Fibroblast of gingiva (primary cell): ENCODE data around the gene LIMD2.
"Not testable (repeated sequence)": the region's sequence is repeated elsewhere in the genome, so short reads cannot be mapped to it uniquely, and the experiment has no call there.

Experiments
- DNase-seq: peaks from one replicate; pipeline ENCODE4 v3.0.0-alpha.2; 2011; ENCODE audit warnings: low read depth

The LIMD2 gene

DNA sequence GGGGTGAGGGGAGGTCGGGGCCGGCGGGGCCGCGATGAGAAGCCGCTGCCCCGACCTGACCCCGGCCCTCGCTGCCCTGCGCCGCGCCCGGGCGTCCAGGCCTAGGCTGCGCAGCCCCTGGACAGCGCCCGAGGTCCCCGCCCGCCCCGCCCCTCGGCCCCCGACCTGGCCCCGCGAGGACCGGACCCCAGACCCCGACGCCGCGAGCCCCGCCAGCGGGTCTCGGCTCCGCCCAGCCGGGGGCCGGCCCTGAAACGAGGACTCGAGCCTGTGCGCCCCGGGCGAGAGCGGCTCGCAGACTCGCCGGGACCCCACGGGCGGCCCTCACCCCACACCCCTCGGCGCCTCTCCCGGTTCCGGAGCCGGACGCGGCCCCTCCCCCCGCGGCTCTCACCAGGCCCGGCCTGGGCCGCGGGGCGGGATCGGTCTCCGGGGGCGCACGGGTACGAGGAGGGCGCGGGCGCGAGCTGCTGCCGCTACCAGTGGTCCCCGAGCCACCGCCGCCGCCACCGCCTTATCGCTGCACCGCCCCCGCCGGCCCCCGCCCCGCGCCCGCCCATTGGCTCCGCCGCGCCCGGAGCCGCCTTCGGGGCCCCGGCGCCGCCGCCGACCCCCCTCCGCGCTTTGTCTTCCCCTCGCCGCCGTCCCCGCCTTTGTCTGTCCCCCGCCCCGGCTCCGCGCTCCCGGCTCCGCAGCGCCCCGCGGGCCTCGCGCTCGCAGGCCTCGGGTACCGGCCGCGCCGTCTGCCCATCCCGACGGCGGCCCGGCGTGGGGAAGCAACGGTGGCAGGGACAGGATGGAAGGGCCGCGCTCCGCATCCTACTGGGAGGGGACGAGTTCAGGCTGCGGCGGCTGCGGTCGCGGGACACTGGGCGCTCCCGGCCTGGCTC is at the start of gene LIMD2:
TSS of gene LIMD2 (minus strand) at position 488 of the 890 bp plus-strand sequence. CDS start 827 bp downstream, outside the sequence.
- DNase-seq, result no peak

DNA sequence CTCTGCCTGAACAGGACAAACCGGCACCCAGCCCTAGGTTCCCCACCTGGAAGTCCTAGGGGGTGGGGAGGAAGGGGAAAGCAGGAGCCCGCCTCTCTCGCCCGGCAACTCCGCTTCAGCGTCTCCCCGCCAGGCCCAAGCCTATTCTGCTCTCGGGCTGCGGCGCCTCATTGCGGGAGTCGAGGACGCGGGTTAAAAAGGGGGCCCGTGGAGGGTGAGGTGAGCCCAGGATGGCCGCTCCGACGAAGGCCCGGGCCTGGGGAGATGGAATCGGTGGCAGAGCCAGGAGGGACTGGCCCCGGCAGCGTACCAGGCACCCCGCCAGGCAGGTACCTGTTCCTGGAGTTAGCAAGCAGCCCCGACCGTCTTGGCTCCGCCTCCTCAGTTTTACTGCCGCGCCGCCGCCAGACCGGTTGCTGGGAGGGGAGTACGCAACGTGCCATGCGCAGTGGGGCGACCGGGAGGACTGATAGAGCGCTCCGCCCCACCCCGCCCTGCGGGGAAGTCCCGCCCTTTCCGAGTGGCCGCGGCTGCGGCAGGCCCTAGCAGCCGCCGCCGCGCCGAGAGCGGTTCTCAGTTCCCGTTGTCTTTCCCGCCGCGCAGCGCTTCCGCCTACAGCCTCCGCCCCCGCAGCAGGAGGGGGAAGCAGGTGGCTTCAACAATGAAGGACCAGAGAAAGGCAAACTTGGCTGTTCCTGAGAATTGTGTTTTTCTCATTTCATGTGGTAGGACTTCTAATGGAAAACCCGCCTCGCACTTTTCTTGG is 41.7 kb upstream of the LIMD2 start, which contains the start of gene STRADA:
TSS of gene STRADA (minus strand) at position 392 of the 766 bp plus-strand sequence. CDS start 13,430 bp downstream, outside the sequence.
- peak; percentile 94 for DNase-seq

DNA sequence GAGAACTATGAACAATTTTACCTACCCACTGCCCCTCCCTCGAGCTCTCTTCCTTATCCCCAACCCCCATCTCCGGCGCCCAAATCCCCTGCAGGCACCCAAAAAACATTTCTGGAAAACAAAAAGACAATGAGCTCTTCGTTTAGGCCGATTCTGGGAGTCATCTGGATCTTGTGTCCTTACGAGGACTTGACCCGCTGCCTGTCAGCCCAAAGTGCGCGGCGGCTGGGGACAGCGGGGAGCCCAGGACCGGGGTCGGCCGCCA is 41.1 kb upstream of the LIMD2 start:
- DNase-seq, result no peak

DNA sequence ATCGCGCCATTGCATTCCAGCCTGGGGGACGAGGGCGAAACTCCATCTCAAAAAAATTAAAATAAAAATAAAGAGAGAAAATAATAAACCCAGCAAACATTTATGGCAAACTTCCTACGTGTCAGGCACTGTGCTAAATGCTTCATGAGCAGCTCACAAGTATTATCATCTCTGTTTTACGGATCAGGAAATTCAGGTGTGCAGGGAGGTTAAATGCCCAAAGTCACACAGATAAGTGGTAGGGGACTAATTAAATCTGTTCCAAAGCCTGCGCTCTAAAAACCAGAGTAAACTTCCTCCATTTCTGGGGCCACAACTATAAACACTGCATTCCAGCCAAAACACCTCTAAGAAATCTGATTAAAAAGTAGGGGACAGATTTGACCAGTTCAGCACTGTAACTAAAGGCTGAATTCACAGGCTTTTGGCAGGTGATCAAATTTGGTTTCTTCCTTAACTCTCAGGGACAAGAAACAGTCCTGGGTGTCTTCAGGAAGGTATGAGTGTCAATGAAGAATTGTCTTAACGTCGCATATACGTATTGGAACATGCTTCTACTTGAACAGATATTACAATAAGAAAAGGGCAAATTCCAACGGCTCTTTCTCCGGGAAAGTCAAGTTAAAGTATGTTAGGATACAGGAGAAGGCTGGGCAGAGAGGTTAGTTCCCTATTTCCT is 40.7 kb upstream of the LIMD2 start:
- DNase-seq, result no peak

DNA sequence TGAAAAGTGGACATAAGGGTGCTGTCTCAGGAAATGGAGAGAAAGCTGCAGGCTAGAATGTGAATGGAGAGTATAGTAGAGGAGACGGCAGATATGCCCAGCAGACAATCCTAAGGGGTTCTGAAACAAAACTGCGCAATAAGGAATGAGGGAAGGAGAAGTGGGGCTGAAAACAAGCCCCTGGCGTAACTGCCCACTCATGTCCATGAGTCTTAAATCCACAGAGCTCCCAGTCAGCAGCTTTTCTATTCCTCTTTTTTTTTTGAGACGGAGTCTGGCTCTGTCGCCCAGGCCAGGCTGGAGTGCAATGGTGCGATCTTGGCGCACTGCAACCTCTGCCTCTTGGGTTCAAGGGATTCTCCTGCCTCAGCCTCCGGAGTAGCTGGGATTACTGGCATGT is 35.8 kb upstream of the LIMD2 start:
- DNase-seq, result no peak

DNA sequence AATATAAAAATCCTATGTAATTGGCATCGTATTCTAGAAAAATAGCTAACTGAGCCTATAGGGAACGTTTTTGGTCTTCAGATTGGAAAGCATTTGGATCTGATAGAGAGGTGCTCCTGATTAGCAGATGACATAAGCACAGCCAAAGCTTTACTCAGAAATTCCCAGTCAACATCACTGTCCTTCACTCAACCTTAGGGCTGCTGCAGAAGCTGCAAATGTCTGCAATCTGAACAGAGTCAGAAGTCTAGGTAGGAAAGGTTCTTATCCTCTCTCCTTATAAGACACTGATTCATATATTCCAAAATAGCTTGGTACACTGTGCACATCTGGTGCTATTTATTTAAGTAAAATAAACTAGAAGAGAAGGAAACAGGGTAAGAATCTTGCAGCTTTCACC is 22.5 kb upstream of the LIMD2 start:
- peak; percentile 22 for DNase-seq

DNA sequence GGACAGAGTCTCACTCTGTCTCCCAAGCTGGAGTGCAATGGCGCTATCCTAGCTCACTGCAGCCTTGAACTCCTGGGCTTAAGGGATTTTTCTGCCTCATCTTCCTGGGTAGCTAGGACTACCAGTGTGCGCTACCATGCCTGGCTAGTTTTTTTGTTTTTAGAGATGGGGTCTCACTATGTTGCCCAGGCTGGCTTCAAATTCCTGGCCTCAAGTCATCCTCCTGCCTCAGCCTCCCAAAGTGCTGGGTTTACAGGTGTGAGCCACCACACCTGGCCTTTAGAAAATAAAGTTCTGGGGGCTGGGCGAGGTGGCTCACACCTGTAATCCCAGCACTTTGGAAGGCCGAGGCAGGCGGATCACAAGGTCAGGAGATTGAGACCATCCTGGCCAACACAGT is 20.3 kb upstream of the LIMD2 start:
- DNase-seq, result not testable (repeated sequence)

DNA sequence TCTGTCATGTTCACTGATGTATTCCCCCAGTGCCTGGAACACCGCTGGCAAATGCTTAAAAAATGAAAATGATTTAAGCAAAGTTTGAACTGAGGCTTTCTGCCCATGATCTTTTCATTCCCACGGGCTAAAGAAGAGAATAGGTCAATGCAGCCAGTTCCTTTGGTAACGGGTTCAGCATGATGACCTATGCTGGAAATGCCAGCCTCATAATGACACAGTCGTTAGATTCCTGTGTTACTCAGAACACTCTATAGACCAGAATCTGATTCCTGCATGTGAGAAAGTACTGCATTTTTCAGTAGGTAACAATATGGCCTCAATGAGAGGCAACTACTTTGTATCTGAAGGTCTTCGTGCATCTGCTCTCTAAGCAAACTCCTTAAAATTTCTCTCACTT is 19.1 kb upstream of the LIMD2 start:
- DNase-seq, result no peak

DNA sequence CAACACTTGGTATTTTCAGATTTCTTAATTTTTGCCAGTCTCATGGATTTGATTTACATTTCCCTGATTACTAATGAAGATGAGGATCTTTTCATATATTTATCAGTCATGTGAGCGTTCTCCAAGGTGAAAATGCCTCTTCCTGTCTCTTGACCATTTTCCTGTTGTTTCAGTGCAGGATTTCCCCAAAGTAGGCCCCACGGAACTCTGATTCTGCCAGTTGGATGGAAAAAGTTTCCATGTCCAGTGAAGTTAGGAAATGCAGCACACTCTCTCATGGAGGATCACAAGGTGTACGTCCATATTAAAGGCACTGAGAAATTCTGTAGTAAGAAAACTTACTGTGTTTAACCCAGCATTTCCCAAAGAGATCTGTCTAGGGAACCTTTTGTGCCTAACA is 16.5 kb upstream of the LIMD2 start:
- no peak for DNase-seq

DNA sequence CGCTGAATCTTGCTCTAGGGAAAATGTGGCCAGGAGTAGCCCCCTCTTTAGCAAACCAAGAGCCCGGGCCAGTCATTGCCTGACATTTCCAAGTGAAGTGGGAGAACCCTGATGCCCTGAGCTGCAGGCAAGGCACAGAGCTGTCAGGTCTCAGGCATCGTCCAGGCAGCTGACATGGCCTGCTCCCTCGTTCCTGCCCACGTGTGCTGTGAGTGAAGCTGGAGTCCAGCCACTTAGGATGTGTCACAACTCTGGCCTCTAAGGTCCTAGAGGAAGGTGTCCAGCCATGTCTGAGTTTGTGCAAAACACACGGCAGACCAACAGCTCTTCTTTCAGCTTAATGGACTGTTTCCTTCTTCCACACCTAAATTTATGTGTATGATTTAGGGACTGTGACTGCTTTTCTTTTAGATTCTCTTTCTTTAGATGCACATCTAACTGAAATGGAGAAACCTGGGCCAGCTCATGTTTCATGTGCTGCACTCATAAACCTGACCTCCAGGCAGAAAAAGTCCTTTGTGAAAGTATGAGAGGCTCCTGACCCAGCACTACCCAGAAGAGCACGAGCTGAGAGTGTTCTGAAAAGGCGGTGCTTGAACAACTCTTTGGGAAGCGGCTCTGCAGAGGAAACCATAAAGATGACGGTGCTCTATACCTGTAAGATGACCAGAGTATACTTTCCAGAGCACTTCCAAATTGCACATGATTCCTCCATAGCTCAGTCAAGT is 14.8 kb upstream of the LIMD2 start:
- peak; percentile 9 for DNase-seq

DNA sequence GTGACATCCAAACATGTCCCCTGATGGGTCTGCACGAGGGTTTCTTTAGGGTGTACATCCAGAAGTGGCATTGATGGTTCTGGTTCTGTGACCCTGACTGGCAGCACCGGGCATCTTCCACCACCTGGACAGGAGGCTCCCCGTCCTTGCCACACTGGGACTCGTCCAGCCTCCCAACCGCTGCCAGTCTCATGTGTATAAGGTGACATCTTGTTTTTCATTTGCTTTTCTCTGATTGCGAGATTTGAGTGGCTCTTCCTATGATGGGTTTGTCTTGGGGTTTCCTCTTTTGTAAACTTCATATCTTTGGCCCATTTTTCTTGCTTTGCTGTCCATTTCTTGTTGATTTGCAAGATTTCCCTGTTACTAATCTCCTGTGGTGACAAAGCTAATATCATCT is 9.2 kb upstream of the LIMD2 start:
- DNase-seq, result no peak

DNA sequence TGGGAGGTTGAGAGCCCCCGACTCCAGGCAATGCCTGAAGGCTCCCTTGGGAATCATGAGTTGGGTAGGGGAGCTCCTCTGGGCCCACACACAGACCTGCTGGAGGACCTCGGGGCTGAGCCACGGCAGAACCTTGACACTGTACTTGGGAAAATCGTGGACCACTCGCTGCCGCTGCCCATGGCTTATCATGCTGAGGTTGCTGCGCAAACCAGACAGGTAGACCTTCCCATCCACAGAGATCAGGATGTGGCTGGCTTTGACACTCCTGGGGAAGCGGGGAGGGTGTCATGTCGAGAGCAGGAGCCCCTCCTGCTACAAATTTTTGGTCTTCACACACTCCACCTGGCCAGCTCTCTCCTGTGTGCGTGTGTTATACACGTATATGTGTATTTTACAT is 7.2 kb upstream of the LIMD2 start:
- no peak for DNase-seq

DNA sequence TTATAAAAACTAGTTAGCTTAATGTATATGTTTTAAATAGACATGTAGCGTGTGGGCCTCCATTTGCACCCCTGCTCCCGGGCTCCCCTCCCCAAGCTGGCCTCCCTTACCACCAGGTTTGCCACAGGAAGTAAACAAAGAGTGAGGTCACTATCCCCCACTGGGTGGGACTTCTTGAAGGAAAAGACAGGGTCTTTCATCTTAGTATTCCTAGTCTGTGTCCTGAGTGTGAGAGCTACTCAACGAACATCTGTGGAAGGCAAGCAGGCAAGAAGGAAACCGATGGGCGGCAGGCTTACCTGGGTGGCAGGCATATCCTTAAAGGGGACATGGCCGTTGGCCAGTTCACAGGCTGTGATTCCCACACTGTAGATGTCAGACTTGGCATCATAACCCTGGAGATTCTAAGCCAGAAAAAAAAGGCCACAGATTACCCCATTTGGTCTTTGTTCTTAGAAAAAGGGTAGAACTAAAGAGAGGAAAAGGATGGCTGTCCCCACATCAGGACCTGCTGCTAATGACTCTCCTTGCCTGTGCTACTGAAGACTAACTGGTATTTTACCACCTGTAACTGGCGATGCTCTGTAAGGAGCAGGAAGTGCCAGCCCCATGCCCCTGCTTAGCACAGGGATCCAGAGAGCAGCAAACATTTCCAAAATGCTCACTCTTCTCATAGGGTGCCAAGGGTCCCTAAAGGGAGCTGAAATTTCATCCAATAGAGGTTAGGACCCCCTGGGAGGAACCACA is 6.6 kb upstream of the LIMD2 start:
- no peak for DNase-seq

DNA sequence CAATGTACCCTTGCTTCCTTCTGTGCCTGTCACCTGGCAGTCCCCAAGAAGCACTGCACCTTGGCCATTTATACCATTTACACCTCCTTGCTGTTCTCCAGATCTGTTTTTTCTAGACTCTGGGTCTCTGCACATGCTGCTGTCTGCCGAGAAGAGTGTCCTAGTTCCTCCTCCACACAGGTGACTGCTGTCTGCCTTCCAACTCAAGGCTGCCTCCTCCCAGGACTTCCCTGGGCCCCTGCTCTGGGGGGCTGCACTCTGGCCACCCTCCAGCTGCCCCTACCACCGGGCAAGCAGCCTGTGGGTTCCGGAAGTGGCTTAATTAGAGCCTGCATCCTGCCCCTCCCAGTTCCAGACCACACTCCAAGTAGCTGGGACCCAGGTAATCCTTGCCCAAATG is 5.7 kb upstream of the LIMD2 start:
- DNase-seq, result no peak

DNA sequence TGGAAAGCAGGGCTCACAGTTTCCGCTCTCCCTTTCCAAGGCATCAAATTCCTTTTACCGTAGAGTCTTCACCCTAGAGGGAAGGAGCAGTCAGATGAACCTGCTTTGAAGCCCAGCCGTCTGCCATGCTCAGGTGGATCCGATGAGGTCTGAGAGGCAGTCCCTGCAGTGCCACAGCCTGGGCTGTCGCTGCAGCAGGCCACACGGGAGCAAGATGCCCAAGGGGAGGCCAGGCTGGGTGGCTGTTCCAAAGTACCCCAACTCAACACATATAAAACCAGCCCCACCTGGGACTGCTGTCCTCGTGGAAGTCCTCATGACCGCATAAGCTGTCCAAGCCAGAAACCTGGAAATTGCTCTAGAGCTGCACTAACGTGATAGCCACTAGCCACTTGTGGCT is 4.9 kb upstream of the LIMD2 start:
- DNase-seq, result no peak

DNA sequence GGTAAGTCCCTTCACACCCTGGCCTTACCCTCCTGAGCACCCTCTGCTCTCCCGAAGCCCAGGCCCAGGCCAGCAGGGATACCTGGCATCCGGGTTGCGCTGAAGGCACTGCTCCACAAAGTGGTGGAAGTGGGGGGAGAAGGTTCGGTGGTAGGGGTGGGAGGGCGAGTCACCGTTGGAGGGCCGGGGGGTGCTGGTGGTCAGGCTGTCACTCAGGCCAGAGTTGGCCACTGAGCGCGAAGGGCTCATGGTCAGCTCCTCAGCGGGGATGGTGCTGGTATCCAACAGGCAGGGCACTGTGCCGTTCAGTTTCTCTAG is 4.3 kb upstream of the LIMD2 start:
- no peak for DNase-seq

DNA sequence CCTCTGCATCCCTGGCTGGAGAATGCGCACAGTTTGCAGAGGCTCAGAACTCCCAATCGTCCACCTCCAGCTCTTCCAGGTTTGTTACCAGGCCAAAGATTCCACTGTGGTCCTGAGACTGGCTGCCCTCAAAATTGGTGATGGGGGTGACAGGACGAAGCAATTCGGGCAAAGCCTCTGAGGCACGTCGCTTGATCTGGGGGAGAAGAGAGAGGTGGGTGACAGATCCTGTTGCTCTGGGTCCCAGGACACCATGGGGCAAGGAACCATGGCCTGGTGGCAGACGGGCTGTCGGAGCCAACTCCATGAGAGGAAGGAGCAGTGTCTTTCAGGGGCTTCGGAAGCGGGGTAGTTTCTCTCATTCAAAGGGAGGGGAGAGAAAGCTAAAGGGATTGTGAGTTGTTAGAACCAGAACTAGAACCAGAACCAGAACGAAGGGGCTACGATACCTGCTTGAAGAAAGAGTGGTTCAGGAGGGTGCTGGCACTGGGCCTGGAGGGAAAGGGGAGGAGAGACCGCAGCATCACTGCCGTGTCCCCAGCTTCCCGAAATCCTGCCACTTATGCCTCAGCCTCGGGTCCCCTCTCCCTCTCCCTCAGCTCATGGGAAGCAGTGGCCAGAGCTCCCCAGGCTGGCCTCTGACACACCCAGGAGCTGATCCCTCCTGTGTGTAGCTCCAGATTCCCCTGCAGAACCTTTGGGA is 3.8 kb upstream of the LIMD2 start:
- no peak for DNase-seq

DNA sequence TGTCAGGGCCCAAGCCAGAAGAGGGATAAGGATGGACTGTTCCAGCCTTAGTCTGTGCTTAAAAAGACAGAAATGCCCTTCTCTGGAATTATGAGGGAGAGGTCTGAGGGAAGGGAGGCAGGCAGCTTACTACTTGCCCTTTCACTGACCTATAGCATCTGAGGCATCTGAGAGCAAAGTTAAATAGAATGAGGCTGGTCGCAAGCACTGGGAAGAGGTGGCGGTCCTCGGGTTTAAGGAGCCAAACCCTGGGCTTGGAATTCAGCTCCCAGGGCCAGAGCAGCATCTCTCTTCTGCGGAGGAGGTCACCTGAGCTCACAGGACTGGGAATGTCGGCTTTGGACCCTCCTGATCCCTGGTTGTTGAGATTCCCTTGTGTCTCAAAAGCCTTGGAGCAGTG is 3.1 kb upstream of the LIMD2 start:
- DNase-seq, result no peak

DNA sequence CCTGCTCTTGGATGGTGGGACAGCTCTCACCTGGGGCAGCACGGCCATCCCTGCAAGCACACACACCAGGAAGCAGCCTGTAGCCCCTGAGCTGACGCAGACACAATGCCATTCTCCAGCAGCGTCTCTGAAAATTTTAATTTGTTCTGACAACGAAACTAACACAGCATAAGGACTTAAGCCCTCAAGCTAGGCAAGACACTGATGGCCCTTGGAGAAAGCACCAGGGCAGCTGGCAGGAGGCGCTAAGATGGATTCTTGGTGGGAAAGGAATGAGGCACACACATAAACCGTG is 2.7 kb upstream of the LIMD2 start:
- no peak for DNase-seq

DNA sequence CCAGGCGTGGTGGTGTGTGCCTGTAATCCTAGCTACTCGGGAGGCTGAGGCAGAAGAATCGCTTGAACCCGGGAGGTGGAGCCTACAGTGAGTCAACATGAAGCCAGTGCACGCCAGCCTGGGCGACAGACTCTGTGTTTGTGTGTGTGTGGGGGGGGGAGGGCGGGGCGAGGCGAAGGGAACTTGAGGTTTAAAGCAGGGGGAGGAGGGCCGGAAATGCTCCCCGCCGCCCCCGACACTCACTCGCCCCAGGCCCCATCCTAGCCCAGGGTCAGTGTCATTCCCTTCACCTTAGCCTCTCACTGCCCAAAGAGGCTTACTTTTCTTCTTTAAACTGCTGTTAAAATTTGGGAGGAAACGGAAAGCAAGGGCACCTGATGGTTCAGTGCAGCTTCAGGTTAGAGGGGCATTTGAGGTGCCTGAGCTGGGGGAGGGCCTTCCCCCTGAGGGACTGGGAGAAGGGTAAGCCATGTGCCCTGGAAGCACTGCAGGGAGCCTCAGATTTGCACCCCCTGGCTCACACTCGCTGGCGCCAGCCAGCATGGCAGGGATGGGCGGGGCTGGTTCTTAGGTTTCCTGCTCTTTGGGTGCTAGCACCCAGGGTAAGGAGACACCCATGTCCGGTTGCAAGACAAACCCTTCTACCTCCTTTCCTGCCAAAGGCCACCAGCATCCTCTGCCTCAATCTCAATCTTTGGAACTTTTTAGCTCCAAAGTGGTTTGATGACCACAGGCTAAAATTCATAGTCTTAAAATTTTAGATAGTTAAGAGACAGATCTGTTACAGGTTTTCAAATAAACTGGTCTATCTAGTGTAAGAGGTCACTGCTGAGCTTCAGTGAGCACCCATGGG is 2.2 kb upstream of the LIMD2 start:
- no peak for DNase-seq
